K562 (cell line): ENCODE data around the gene MBOAT2. TPM values are rescaled to one million over a fixed set of nuclear protein-coding genes. Genes with fewer than 3 reads are reported as not detected.

Experiments used
- ATAC-seq: fragments of 200-7000 bp; cut with Tn5 transposase; 3 replicates; pipeline ENCODE4 v1.9.1; 2020; ENCODE audit warnings: moderate library complexity
- BruUV-seq: library from RNA; stranded (reverse); fragments of 400-500 nt; replicated peaks from 2 replicates; lab custom pipeline; 2021; lab: Mats Ljungman, UMichigan
- CTCF ChIA-PET: fragments of 300-600 bp; formaldehyde crosslinking; extraction: SDS; loops from one replicate; lab custom pipeline; 2021; ENCODE audit warnings: low intra/inter-chr PET ratio; lab: Yijun Ruan, JAX
- POLR2A ChIA-PET: fragments of 300-600, 350-650 bp; sonication (Branson Sonifier 250); formaldehyde crosslinking; extraction: SDS; loops from one replicate; lab custom pipeline; 2021; ENCODE audit warnings: antibody characterized with exemption, inconsistent platforms; lab: Yijun Ruan, JAX
- DNase-seq, 4 experiments: peaks; one replicate each; pipeline versions ENCODE4 v3.0.0 to v3.0.0-alpha.2; 2011 to 2018; ENCODE audit warnings: low spot score in 3 of 4, mixed read lengths in 3 of 4; ENCODE audit errors: extremely low read depth in 1 of 4
- FAIRE-seq: peaks from 2 replicates; lab custom pipeline; 2011; peaks lifted over from hg19 to GRCh38; lab: Jason Lieb, UNC
- H2AFZ ChIP-seq: 2 replicates; pipeline ENCODE4 v1.6.0; 2011; ENCODE audit warnings: low read depth, low read length, control low read depth, inconsistent platforms
- H3K27ac ChIP-seq: fragments of 200-600 bp; 3 replicates; pipeline ENCODE4 v1.8.0; 2011; ENCODE audit warnings: low read depth, mild to moderate bottlenecking, control low read depth, inconsistent platforms, low read length, moderate library complexity, mixed read lengths; ENCODE audit errors: extremely low read depth
- H3K27me3 ChIP-seq, 2 experiments: fragments of 300-600 bp in 1 of 2; 2 replicates in 1 of 2; 3 replicates in 1 of 2; pipeline versions ENCODE4 v1.6.0 to v1.8.0; 2011; ENCODE audit warnings: inconsistent platforms in 2 of 2, low read length in 2 of 2, mild to moderate bottlenecking in 1 of 2, mixed read lengths in 1 of 2, moderate library complexity in 1 of 2; ENCODE audit not compliant: control insufficient read depth in 2 of 2, insufficient read depth in 2 of 2
- H3K36me3 ChIP-seq: fragments of 300-600 bp; 3 replicates; pipeline ENCODE4 v1.8.0; 2011; ENCODE audit warnings: mild to moderate bottlenecking, low read length, inconsistent platforms; ENCODE audit not compliant: control insufficient read depth, insufficient read depth
- H3K4me1 ChIP-seq, 2 experiments: fragments of 200-600 bp in 1 of 2; replicated peaks in 1 of 2; 2 replicates in 1 of 2; 3 replicates in 1 of 2; pipeline versions ENCODE4 v1.5.1 to v1.8.0; 2011; ENCODE audit warnings: inconsistent platforms in 2 of 2, low read length in 2 of 2, mild to moderate bottlenecking in 1 of 2, mixed read lengths in 1 of 2, moderate library complexity in 1 of 2; ENCODE audit not compliant: control insufficient read depth in 2 of 2, insufficient read depth in 2 of 2
- H3K4me2 ChIP-seq: 2 replicates; pipeline ENCODE4 v1.6.1; 2011; ENCODE audit warnings: low read length, control low read depth, inconsistent platforms, mixed read lengths; ENCODE audit not compliant: insufficient read depth
- H3K4me3 ChIP-seq: fragments of 200-600 bp; sonication (generic), shearing (Covaris generic); 2 replicates; pipeline ENCODE4 v1.5.1; 2016; ENCODE audit warnings: control low read depth, inconsistent platforms
- H3K79me2 ChIP-seq: fragments of 200-600 bp; 3 replicates; pipeline ENCODE4 v1.8.0; 2011; ENCODE audit warnings: low read length, inconsistent platforms; ENCODE audit not compliant: control insufficient read depth, insufficient read depth
- H3K9ac ChIP-seq, 2 experiments: 2 replicates each; pipeline versions ENCODE4 v1.6.0 to v1.6.1; 2011; ENCODE audit warnings: low read depth in 2 of 2, low read length in 2 of 2, control low read depth in 1 of 2, inconsistent platforms in 1 of 2, mild to moderate bottlenecking in 1 of 2, mixed read lengths in 1 of 2; ENCODE audit not compliant: insufficient read depth in 1 of 2
- H3K9me1 ChIP-seq: one replicate; pipeline ENCODE4 v1.6.0; 2011; ENCODE audit warnings: inconsistent platforms, mild to moderate bottlenecking, low read length, moderate library complexity; ENCODE audit not compliant: control insufficient read depth, insufficient read depth
- H3K9me3 ChIP-seq: replicated peaks from 2 replicates; pipeline ENCODE4 v1.5.1; 2011; ENCODE audit warnings: low read depth, low read length, inconsistent platforms; ENCODE audit not compliant: control insufficient read depth, insufficient read depth
- H4K20me1 ChIP-seq: replicated peaks from 2 replicates; pipeline ENCODE4 v1.6.1; 2011; ENCODE audit warnings: low read length, inconsistent platforms, mixed read lengths; ENCODE audit not compliant: control insufficient read depth, insufficient read depth
- BCL6 ChIP-seq: fragments of 250-450 bp; sonication (Bioruptor Pico); IDR thresholded peaks from 2 replicates; pipeline ENCODE4 v1.4.0; 2020
- C11orf30 ChIP-seq: fragments of 450-650 bp; IDR thresholded peaks from 2 replicates; pipeline ENCODE4 v1.6.1; 2016; ENCODE audit warnings: low read depth, mild to moderate bottlenecking
- CHD2 ChIP-seq: IDR thresholded peaks from 2 replicates; pipeline ENCODE4 v1.6.1; 2011; ENCODE audit warnings: low read depth, low read length
- DACH1 ChIP-seq: fragments of 450-650 bp; IDR thresholded peaks from 2 replicates; pipeline ENCODE4 v1.6.1; 2018; ENCODE audit not compliant: partially characterized antibody
- GABPA ChIP-seq: fragments of 200-800 bp; sonication (Bioruptor generic); conservative IDR thresholded peaks from 2 replicates; pipeline ENCODE4 v1.6.1; 2016; ENCODE audit warnings: low read depth, missing genetic modification characterization, missing compliant biosample characterization
- HDAC2 ChIP-seq: fragments of 450-650 bp; IDR thresholded peaks from 2 replicates; pipeline ENCODE4 v1.6.1; 2016; ENCODE audit warnings: mild to moderate bottlenecking
- HIVEP1 ChIP-seq: fragments of 250-450 bp; sonication (Bioruptor Pico); IDR thresholded peaks from 2 replicates; pipeline ENCODE4 v1.4.0; 2020; ENCODE audit warnings: mild to moderate bottlenecking
- PHF20 ChIP-seq: fragments of 450-650 bp; IDR thresholded peaks from 2 replicates; pipeline ENCODE4 v1.6.1; 2018; ENCODE audit not compliant: partially characterized antibody
- POLR2A ChIP-seq: fragments of 450-650 bp; conservative IDR thresholded peaks from 2 replicates; pipeline ENCODE4 v1.6.1; 2016
- RAD21 ChIP-seq, 2 experiments: fragments of 250-450 bp in 1 of 2; fragments of 450-650 bp in 1 of 2; sonication (Bioruptor Pico) in 1 of 2; formaldehyde crosslinking in 1 of 2; IDR thresholded peaks in 1 of 2; conservative IDR thresholded peaks in 1 of 2; 2 replicates each; pipeline versions ENCODE4 v1.4.0 to v1.8.0; 2020 to 2022; ENCODE audit warnings: mild to moderate bottlenecking in 2 of 2, moderate library complexity in 1 of 2
- RFX5 ChIP-seq: IDR thresholded peaks from 2 replicates; pipeline ENCODE4 v1.6.1; 2011; ENCODE audit warnings: low read depth, mild to moderate bottlenecking, improper control_type of control experiment, low read length
- SIRT6 ChIP-seq: IDR thresholded peaks from one replicate; pipeline ENCODE4 v1.6.1; 2012; ENCODE audit warnings: low read depth, mild to moderate bottlenecking, control low read depth, inconsistent platforms, low read length, moderate library complexity
- SRSF3 ChIP-seq: fragments of 200-400 bp; formaldehyde crosslinking; IDR thresholded peaks from 2 replicates; pipeline ENCODE4 v1.6.1; 2016; ENCODE audit warnings: mild to moderate bottlenecking, low read length, moderate library complexity; ENCODE audit not compliant: insufficient read depth
- ZBED1 ChIP-seq: IDR thresholded peaks from 2 replicates; pipeline ENCODE4 v1.6.1; 2014
- ZFX ChIP-seq: sonication (generic); formaldehyde crosslinking; IDR thresholded peaks from 2 replicates; pipeline ENCODE4 v1.8.0; 2022; ENCODE audit warnings: mild to moderate bottlenecking, missing genetic modification reagents, moderate library complexity
- ZKSCAN3 ChIP-seq: fragments of 250-450 bp; sonication (Bioruptor Pico); IDR thresholded peaks from 2 replicates; pipeline ENCODE4 v1.4.0; 2020
- WGBS: fragments of 100-300 bp; shearing (Covaris generic); methylation state at CpG from one replicate; pipeline ENCODE4 v1.1.6; 2016; ENCODE audit warnings: low coverage, mixed read lengths; ENCODE audit not compliant: insufficient coverage; ENCODE audit errors: missing lambda C conversion rate; 5-methylcytosine and 5-hydroxymethylcytosine counted together
- in situ Hi-C: fragments of 300-500 bp; cut with MboI; formaldehyde crosslinking; loops from 4 replicates; pipeline ENCODE4 v1.15.0; 2018; ENCODE audit warnings: inconsistent platforms, mixed read lengths
- intact Hi-C: fragments of 100-400 bp; cut with micrococcal nuclease; formaldehyde crosslinking; loops from 2 replicates; pipeline ENCODE4 v1.14.2; 2022
- polyA plus RNA-seq, 8 experiments: library from polyadenylated mRNA; depleted of rRNA in 4 of 8; stranded (reverse) in 5 of 8; unstranded in 3 of 8; fragments of >200 nt; fragmentation: Nextera tagmentation in 2 of 8; fragmentation: Illumina TruSeq in 1 of 8; extraction: Ambion mirVana in 2 of 8; extraction: Trizol in 1 of 8; gene quantifications; 2 replicates each; pipeline versions ENCODE4 v1.2.1 to v1.2.3, GENCODE V29; 2011 to 2014; ENCODE audit warnings: inconsistent platforms in 1 of 8, missing spikeins in 1 of 8
- total RNA-seq, 7 experiments: library from RNA; depleted of rRNA in 6 of 7; stranded (reverse); fragments of >200 nt in 6 of 7; fragmentation: Illumina TruSeq in 2 of 7; extraction: Trizol in 2 of 7; gene quantifications; 2 replicates each; pipeline versions ENCODE4 v1.2.1 to v1.2.3, GENCODE V29; 2011 to 2021; ENCODE audit warnings: low replicate concordance in 1 of 7
- TF ChIP-seq, protein P1 (sequence below): sonication (generic); formaldehyde crosslinking; IDR thresholded peaks from 2 replicates; pipeline ENCODE4 v1.9.0; 2022; ENCODE audit warnings: mild to moderate bottlenecking, missing genetic modification reagents
- TF ChIP-seq, protein P2 (sequence below), 2 experiments: fragments of 250-450 bp in 1 of 2; fragments of 450-650 bp in 1 of 2; sonication (Bioruptor Pico) in 1 of 2; IDR thresholded peaks; 2 replicates each; pipeline versions ENCODE4 v1.6.1 to v1.8.0; 2016 to 2021; ENCODE audit warnings: mild to moderate bottlenecking in 2 of 2, moderate library complexity in 2 of 2, missing compliant biosample characterization in 1 of 2, missing genetic modification characterization in 1 of 2

MBOAT2 gene
- total and polyA plus RNA-seq, 9 of the 15 experiments (the other 6 are each of a cell fraction or from before 2014, with no cell fraction given): 8.4 to 122 (median 27.6) TPM

DNA sequence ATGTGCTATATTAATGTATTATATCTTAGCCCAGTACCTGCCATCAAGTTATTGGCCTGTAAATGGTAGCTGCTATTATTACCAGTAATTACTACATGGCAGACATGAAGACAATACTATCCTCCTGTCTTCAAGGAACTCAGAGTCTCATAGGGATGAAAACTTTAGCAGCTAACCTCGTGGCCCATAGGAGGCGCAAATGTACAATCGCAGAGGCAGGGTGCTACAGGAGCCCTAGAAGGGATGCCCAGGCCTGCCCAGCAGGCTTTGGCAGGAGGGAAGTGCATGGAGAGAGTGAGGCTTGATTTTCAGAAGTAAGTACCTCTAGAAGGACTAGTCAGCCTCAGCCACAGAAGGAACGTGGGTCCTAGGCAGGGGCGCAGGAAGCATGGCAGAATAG, 121.4 kb downstream of the MBOAT2 start (continued):
- no peak for TF ChIP-seq GABPA (tag)
- TF ChIP-seq CHD2: no peak
- TF ChIP-seq SIRT6: no peak
- no peak for TF ChIP-seq HIVEP1 (CRISPR knock-in tag)
- peak in 1 of 2 experiments; percentile 60; a peak in 2 of 4 replicates for TF ChIP-seq RAD21 (CRISPR knock-in tag; conservative IDR thresholded peaks at IDR 0.05 in 1 of 2, IDR thresholded peaks at IDR 0.05 in 1 of 2)
- TF ChIP-seq, protein P1, sequence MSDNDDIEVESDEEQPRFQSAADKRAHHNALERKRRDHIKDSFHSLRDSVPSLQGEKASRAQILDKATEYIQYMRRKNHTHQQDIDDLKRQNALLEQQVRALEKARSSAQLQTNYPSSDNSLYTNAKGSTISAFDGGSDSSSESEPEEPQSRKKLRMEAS: no peak
- no peak for TF ChIP-seq HDAC2
- TF ChIP-seq, protein P2, sequence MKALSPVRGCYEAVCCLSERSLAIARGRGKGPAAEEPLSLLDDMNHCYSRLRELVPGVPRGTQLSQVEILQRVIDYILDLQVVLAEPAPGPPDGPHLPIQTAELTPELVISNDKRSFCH (CRISPR knock-in tag; IDR thresholded peaks at IDR 0.05): no peak
- TF ChIP-seq, protein P2 (tag; IDR thresholded peaks at IDR 0.05): no peak

DNA sequence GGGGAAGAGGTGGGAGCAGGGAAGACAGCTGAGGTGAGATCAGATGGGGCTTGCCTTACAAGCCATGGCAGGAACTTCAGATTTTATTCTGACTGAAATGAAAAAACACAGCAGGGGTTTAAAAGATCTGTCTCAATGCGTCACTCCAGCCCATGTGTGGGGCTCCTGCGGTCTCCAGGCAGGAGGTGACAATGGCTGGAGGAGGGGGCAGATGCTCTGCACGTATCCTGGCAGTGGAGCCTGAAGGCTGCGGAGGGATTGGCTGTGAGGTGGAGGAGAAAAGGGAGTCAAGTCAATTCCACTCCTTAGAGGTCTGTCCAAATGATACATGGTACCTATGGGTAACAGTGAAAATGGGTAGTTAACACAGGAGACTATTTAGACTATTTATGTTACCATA, 125.6 kb downstream of the MBOAT2 start:
- Histone ChIP-seq H3K9me3 (no peaks in the 10 kb centered on the region), H3K9me1 (no peaks in the 10 kb centered on the region), H4K20me1 (no peaks in the 10 kb centered on the region), H3K4me2 (no peak overlapping the region), H3K4me3 (no peak overlapping the region), H3K36me3 (peaks cover 82% of the 10 kb centered on the region), H2AFZ (no peak overlapping the region), H3K27ac (no peak overlapping the region), H3K9ac (no peak overlapping the region), H3K27me3 (no peaks in the 10 kb centered on the region), H3K79me2 (no peaks in the 10 kb centered on the region), H3K4me1 (peaks cover 0 to 2% of the 10 kb centered on the region in 2 experiments; a peak in 1 of 5 replicates)
- ATAC-seq (no peak), DNase-seq (no peak), FAIRE-seq (no peak)
- in situ Hi-C loops (no loop called here), intact Hi-C loops (no loop called here)
- BruUV-seq: no TSS peak
- POLR2A ChIA-PET: interaction anchor here (1.1 to 1.3 kb wide), 2 partner anchors 9 to 11 kb away, joined by 3 to 5 read pairs; no protein-coding TSS in a partner anchor
- CTCF ChIA-PET: no interaction called here
- WGBS: 93% methylated on average over 4 of the region's 4 CpGs
- no peak for TF ChIP-seq ZFX
- TF ChIP-seq SRSF3: no peak
- TF ChIP-seq DACH1: no peak
- no peak for TF ChIP-seq BCL6 (CRISPR knock-in tag)
- TF ChIP-seq RFX5: no peak
- no peak for TF ChIP-seq ZBED1
- no peak for TF ChIP-seq ZKSCAN3 (CRISPR knock-in tag)
- no peak for TF ChIP-seq POLR2A
- no peak for TF ChIP-seq C11orf30
- TF ChIP-seq PHF20: no peak
